HepG2 (cell line): ENCODE data around the gene RRBP1. TPM values are rescaled to one million over a fixed set of nuclear protein-coding genes. Genes with fewer than 3 reads are reported as not detected.

ENCODE experiments used
- DRAP1 ChIP-seq: IDR thresholded peaks from 2 replicates; pipeline ENCODE4 v1.6.1; 2016; ENCODE audit warnings: missing genetic modification reagents, missing compliant biosample characterization
- ESRRA ChIP-seq: sonication (generic); formaldehyde crosslinking; IDR thresholded peaks from 2 replicates; pipeline ENCODE4 v1.5.1; 2020; ENCODE audit warnings: mild to moderate bottlenecking, low read depth, missing genetic modification reagents
- FOXJ3 ChIP-seq: sonication (generic); formaldehyde crosslinking; IDR thresholded peaks from 2 replicates; pipeline ENCODE4 v1.4.0; 2020; ENCODE audit warnings: missing genetic modification reagents, mild to moderate bottlenecking, borderline replicate concordance
- HDAC1 ChIP-seq: sonication (generic); formaldehyde crosslinking; IDR thresholded peaks from 2 replicates; pipeline ENCODE4 v1.5.1; 2020; ENCODE audit warnings: mild to moderate bottlenecking, missing genetic modification reagents
- IKZF5 ChIP-seq: IDR thresholded peaks from 2 replicates; pipeline ENCODE4 v1.6.1; 2018; ENCODE audit warnings: missing genetic modification reagents, mild to moderate bottlenecking, missing compliant biosample characterization
- NFRKB ChIP-seq: fragments of 450-650 bp; IDR thresholded peaks from 2 replicates; pipeline ENCODE4 v1.6.1; 2017
- ONECUT2 ChIP-seq: sonication (generic); formaldehyde crosslinking; IDR thresholded peaks from 2 replicates; pipeline ENCODE4 v1.4.0; 2020; ENCODE audit warnings: missing genetic modification reagents
- PHF21A ChIP-seq: sonication (generic); formaldehyde crosslinking; IDR thresholded peaks from 2 replicates; pipeline ENCODE4 v1.5.0; 2020; ENCODE audit warnings: mild to moderate bottlenecking, missing genetic modification reagents
- RERE ChIP-seq: IDR thresholded peaks from 2 replicates; pipeline ENCODE4 v1.6.1; 2016; ENCODE audit warnings: low read depth, missing genetic modification reagents, missing compliant biosample characterization
- SALL2 ChIP-seq: sonication (generic); formaldehyde crosslinking; IDR thresholded peaks from 2 replicates; pipeline ENCODE4 v1.8.1; 2023; ENCODE audit warnings: mild to moderate bottlenecking, missing genetic modification reagents, inconsistent platforms
- THRA ChIP-seq: sonication (generic); formaldehyde crosslinking; IDR thresholded peaks from 2 replicates; pipeline ENCODE4 v1.4.0; 2020; ENCODE audit warnings: missing genetic modification reagents, borderline replicate concordance
- ZBTB33 ChIP-seq: sonication (generic); formaldehyde crosslinking; IDR thresholded peaks from 2 replicates; pipeline ENCODE4 v1.4.0; 2020; ENCODE audit warnings: missing genetic modification reagents
- ZNF414 ChIP-seq: sonication (generic); formaldehyde crosslinking; IDR thresholded peaks from 2 replicates; pipeline ENCODE4 v1.5.0; 2020; ENCODE audit warnings: missing genetic modification reagents
- ZNF597 ChIP-seq: sonication (generic); formaldehyde crosslinking; IDR thresholded peaks from 2 replicates; pipeline ENCODE4 v1.5.0; 2020; ENCODE audit warnings: missing genetic modification reagents
- polyA plus RNA-seq, 8 experiments: library from polyadenylated mRNA; depleted of rRNA in 3 of 8; stranded (reverse) in 7 of 8; unstranded in 1 of 8; fragments of >200 nt; fragmentation: Illumina TruSeq in 4 of 8; extraction: Trizol in 4 of 8; gene quantifications; 2 replicates each; pipeline versions ENCODE4 v1.2.1 to v1.2.3, GENCODE V29; 2011 to 2016; ENCODE audit warnings: low read depth in 4 of 8, missing spikeins in 1 of 8, mixed read lengths in 1 of 8; ENCODE audit not compliant: insufficient read depth in 1 of 8
- total RNA-seq, 5 experiments: library from RNA; depleted of rRNA; stranded (reverse); fragments of >200 nt; fragmentation: Illumina TruSeq; extraction: Trizol; gene quantifications; 2 replicates each; pipeline ENCODE4 v1.2.3, GENCODE V29; 2016; ENCODE audit warnings: low read depth in 1 of 5

Gene RRBP1
- total and polyA plus RNA-seq, 2 of the 13 experiments (the other 11 are each of a cell fraction or from before 2014, with no cell fraction given): 150 to 222 TPM

- TF ChIP-seq DRAP1 (CRISPR knock-in tag) (peak; percentile 38; the same call in 1 of the 2 replicates), SALL2 (CRISPR knock-in tag) (peak; percentile 52; the same call in 1 of the 2 replicates), IKZF5 (CRISPR knock-in tag) (peak; percentile 75; the same call in 1 of the 2 replicates), PHF21A (CRISPR knock-in tag) (peak; percentile 89), NFRKB (no peak), HDAC1 (CRISPR knock-in tag) (peak; percentile 65), RERE (CRISPR knock-in tag) (no peak), ZNF597 (CRISPR knock-in tag) (no peak), ESRRA (CRISPR knock-in tag) (peak; percentile 69; the same call in 1 of the 2 replicates), FOXJ3 (CRISPR knock-in tag) (peak; percentile 75; the same call in 1 of the 2 replicates), ZBTB33 (CRISPR knock-in tag) (0 out of 2 replicates have a peak, but pooled peaks have one; percentile 15), THRA (CRISPR knock-in tag) (peak; percentile 42; the same call in 1 of the 2 replicates), ZNF414 (CRISPR knock-in tag) (no peak), ONECUT2 (CRISPR knock-in tag) (peak; percentile 56)
Observed at GRCh38 chr20:17661121-17661744, 20.8 kb downstream of the RRBP1 start (continued).
